HG03442 (cell line): ENCODE measurements around the gene PTPRJ.

Experiments used
- ATAC-seq: cut with Tn5 transposase; IDR thresholded peaks from one replicate; pipeline ENCODE4 v1.9.1; 2021; ENCODE audit warnings: mild to moderate bottlenecking, moderate library complexity; ENCODE audit not compliant: unreplicated experiment

PTPRJ gene

GRCh38 chr11:48058788-48059187, 78.4 kb downstream of the PTPRJ start:
- ATAC-seq = no peak

DNA sequence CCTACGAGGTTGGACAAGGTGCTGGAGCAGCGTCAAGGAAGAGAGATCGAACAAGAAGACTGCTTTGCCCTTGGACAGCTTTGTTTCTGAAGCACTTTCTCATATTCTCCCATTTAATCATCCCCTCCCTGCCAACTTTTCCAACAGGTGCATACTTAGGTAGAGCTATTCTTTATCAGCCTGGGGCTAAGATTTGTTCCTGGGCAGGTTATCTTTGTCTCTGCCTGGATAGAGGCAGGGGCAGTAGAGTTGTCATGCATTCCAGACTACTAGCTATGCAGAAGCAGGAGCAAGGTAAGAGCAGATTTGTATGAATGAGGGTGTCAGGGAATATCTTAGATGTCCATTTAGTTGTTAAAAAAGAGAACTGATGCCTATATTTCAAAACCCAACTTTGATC, 82.3 kb downstream of the PTPRJ start:
- ATAC-seq = no peak

DNA sequence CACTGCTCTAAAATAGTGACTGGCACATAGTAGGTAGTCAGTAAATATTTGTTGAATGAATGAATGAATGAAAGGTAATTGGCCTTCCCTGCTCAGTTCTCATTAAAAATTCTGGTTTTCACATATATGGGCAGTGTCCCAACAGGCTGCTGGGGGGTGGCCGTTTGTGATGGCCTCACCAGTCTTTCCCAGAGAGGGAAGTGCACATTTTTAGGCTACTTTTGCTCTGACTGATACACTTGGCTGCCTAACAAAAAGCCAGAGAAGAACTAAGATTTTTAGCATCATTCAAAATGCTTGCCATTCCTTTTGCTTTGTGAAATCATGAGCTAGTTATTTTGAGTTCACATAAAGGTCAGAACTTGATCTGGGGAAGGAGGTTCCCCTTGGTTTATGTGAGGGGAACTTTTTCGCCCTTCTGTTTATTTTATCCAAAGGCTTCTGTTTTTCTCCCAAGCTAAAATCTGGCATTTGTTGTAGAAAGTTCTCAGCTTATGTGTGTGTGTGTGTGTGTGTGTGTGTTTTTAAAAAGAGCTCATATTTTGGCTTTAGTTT, 83.1 kb downstream of the PTPRJ start:
- ATAC-seq = no peak

DNA sequence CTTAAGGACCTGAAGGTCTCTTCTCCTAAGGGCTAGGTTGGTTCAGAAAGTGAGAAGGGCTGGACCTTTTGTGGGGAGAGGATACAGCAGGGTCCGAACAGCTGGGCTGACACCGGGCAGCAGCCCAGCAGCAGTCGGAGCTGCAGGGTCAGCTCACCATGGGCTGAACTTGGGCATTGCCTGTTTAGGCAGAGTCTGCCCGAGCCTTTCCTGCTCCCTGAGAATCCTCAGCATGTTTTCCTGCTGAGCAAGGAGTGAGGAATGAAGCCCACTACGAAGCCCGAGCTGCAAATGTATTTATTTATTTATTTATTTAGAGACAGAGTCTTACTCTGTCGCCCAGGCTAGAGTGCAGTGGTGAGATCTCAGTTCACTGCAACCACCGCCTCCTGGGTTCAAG, 83.9 kb downstream of the PTPRJ start:
- no peak for ATAC-seq

DNA sequence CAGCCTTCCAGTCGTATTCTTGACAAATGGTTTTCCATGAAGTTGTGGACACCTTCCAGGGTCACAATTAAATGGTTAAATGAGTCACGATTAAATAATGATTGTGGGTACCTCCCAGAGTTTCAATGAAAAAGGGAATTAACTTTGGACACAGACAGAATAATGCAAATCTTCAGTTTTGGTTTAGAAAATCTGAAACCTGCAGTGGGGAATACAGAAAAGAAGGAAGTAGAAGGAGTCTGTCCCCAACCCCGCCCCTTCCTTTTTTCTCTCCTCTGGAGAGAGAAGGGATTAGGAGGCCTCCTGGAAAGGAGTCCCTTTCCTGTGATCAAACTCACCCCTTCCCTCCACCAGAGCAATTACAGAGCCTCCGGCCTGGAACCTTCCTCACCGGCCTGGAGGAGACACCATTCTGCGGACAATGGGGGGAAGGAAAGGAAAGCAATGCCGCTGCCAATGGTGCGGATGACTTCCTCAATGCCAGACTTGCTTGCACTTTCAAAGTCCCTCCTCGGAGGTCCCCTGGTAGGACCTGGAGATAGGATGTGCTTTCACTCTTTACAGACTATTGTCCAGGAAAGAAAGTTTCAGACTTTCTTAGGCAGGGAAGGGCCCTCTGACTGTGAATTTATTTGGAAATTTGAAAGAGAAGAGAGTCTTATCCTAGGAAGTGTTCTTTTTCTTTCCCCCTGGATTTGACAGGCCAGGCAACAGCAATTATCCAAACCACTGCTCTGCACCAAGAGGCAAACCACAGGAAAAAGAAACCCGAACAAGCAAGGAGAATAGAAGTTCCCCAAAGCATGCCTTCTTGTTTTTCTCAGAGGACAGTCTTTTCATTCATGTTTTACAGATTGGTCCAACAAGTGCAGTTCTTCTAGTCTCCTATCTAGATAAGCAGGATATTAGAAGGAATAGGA, 86.8 kb downstream of the PTPRJ start:
- ATAC-seq = no peak

GRCh38 chr11:48073031-48073861, 92.9 kb downstream of the PTPRJ start:
- no peak for ATAC-seq

GRCh38 chr11:48074425-48075181, 94.2 kb downstream of the PTPRJ start:
- no peak for ATAC-seq

GRCh38 chr11:48075637-48076036, 95.3 kb downstream of the PTPRJ start:
- no peak for ATAC-seq

DNA sequence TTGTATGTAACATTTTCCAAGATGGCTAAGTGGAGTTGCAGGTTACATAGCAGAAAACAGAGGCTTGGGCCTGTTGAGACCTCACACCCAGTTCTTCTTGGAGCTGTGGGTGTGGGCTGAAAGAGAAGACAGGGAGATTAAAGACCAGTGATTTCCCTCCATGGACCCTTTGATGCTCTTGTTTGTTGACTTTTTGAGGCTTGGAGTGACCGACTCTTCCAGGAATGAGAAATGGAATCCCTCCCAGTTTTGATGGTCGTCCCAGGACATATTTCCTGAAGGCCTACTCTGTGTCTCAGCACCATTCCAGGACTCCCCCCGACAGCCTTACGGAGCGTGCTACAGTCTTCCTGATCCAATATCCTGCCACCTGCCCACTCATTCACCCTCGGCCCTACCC, 96.9 kb downstream of the PTPRJ start:
- no peak for ATAC-seq

- no peak for ATAC-seq
These were observed 98.3 kb downstream of the PTPRJ start for GRCh38 chr11:48078689-48079088.

DNA sequence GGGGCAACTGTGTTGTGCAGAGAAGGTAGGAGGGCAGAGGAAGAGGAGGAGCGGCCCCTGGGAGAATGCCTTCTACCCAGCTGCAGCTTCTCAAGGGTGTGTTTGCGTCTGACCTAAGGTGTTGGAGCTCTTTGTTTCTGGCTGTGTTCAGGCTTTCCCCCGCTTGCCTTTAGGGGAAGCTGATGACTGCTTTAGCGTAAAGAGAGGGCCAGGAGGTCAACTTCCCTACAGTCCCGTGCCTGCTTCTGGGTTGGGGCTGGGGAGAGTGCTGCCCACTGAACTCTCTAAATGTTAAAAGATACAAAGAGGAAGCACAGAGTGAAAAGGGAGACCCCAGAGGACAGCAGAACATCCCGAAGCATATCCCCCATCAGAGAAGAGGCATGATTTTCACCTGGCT, 99.2 kb downstream of the PTPRJ start:
- ATAC-seq = no peak

- ATAC-seq = no peak
These were observed 100.0 kb downstream of the PTPRJ start for GRCh38 chr11:48080301-48080861.

GRCh38 chr11:48081151-48082010, 101.0 kb downstream of the PTPRJ start:
- no peak for ATAC-seq

- ATAC-seq = no peak
These were observed 102.4 kb downstream of the PTPRJ start for GRCh38 chr11:48082771-48083170.

DNA sequence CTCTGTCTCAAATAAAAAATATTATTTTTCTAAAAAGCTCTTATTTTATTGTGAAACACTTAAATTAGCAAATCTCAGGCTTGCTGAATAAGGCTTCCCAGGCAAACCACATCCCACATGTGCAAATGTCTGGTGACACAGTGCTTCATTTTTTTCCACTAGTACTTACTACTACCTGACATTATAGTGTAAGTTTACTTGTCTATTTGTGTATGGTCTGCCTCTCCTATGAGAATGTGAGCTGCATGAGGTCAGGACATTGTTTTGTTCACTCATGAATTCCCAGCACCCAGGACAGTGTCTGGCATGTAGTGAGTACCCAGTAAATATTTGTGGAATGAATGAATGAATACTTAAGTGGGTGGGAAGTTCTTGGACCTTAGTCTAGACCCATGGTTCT, 103.1 kb downstream of the PTPRJ start:
- ATAC-seq = no peak

DNA sequence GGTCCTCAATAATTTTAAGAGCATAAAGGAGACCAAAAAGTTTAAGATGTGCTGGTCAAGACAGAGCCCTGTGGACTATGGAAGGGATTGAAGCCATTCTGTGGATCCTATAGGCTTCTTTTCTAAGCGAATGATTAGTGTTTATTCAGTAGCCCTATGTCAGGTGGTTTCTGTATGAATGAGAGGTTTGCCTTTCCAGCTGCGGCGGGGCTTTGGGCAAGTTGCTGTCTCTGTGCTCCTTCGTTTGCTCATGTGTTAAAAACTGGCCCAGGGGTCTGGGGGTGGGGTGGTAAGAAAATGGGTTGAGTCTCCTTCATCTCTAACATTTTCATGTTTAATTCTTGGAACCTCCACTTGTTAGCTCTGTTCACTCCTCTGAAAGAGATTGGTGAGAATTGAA, 105.3 kb downstream of the PTPRJ start:
- ATAC-seq = no peak

- no peak for ATAC-seq
These were observed 107.1 kb downstream of the PTPRJ start for GRCh38 chr11:48087422-48087821.

DNA sequence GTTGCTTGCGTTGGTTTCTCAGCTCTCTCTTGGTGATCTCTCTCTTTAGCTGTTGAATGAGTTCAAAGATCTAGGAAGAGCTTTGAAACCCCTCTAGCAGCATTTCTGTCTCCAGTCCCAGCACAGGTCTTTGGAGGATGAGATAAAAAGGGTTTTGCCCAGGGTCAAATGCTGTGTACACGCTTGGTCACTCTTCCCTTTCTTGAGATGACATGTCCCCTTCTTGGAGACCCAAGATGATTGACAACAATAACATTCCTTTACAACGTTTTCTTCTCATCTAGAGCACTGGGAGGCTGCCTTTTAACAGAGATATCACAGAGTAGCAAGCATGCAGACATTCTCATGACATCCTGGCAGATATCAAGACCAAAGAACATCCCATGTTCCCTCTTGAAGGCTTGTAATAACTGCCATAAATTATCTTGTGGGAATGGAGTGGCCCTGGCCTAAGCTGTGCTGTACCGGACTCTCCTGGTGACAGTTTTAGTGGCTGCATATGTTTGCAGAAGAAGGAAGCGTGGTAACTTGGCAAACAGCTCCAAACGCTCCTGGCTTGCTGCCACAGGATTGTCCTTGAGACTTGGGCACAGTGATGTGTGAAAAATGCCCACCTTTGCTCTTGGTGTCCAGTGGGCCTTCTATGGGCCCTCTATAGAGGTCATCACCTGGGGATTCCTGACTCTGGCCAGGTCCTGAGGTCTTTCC, 107.8 kb downstream of the PTPRJ start:
- ATAC-seq = no peak

- no peak for ATAC-seq
These were observed 108.3 kb downstream of the PTPRJ start for GRCh38 chr11:48088682-48089050.
